Middle frontal gyrus (tissue), 1 donor: ENCODE measurements around the gene GDPD2.

ENCODE experiments used
- DNase-seq: peaks from one replicate; pipeline ENCODE4 v3.0.0-alpha.2; 2015; ENCODE audit warnings: low spot score; ENCODE audit errors: extremely low spot score

The GDPD2 gene

DNA sequence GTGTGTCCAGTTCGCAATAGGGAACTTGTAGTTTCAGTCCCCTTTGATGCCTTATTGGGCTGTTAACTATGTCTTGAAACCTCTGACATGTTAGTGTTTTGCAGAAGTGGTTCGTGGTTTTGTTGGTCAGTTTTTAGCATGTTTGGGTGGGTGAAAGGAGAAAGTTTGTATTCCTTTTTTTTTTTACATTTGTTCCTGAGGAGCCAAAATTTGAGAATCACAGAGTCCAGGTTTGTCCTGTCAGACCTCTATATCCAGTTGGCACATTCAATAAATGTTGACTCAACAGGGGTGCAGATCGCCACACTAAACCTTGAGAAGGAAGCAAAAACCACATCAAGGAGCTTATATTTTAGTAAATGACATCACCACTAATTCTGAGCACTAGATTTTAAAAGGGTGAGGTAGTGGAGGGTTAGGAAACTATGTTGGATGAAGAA lies 47.8 kb downstream of the GDPD2 start:
- no peak for DNase-seq

DNA sequence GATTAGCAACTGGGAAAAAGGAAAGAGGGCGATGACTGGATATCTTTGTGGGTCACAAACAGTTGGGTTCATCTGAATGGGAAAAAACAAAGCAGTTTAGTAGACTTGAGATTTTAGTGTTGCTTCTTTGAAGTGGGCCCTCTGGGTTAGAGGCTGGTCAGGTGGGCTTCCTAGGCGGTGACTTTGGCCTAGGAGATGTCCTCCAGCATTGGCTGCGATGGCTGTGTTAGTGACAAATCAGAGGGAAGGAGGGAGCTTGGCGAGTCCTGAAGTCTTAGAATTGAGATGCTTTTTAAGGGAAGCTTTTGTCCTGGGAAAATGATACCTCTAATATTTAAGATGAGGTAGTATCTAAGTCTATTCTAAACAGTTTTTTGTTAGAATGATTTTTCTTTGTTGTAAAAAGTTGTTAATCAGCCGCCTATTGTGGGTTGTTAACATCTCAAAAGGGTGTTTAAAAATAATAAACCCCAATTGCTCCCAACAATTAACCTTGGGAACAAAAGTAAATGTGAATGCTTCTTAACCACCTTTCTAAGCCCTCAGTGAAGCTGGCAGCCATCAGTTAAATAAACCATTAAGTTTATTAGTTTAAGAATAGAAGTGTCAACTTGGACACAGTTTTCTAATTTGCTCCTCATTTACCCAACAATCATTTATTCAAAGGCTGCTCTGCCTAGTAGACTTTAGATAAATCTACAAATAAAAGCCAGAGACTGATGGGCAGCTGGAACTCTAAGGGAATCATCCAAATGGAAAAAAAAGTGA lies 53.2 kb downstream of the GDPD2 start:
- no peak for DNase-seq

DNA sequence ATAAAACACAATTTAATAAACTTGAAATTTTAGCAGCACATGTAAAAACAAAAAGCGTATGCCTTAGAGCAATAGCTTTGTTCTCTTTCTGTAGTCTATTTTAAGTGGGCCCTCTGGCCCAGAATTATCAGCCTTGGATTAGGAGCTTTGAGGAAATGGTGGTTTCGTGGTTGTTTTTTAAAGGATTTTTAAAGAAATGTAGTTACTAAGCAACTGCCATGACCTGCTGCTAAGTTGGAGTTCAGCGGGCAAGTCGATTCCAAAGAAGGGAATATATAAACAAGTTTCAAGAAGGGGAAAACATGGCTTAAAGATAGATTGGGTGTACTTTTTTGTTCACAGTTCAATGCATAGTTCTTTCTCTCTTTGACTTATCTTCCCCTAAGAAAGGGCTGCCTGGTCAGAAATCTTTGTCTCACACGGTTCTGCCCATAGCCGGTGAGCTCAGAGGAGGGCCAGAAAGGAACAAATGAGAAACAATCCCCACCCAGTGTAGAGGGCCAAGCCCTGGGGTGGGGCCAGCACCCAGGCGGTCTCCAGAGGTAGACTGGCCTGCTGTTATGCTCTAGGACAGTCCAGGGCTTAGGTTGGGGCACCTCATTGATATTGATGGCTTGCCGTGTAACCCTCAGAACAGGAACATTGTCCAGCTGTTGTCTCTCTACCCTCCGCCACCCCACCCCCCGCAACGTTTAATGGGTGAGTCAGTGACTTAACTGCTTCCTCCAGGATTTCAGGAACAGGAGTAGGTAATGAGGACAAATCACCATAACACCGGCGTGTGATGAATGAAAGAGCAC lies 54.0 kb downstream of the GDPD2 start:
- DNase-seq = no peak

DNA sequence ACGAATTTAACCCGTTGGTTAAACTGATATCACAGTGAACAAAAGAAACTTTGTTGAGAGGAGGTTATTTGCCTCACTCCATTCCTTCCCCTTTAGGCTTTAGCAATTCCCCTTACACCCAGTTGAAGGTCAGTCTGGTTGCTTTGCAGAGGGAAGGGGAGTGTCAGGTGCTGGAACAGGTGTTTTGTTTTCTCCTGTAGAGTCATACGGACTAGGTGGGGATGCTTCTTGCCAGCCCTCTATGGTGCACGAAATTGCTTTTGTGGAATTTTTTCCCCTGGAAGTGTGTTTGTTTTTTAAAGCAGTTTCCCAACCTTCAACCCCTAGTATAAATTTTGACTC lies 54.6 kb downstream of the GDPD2 start:
- DNase-seq = no peak

DNA sequence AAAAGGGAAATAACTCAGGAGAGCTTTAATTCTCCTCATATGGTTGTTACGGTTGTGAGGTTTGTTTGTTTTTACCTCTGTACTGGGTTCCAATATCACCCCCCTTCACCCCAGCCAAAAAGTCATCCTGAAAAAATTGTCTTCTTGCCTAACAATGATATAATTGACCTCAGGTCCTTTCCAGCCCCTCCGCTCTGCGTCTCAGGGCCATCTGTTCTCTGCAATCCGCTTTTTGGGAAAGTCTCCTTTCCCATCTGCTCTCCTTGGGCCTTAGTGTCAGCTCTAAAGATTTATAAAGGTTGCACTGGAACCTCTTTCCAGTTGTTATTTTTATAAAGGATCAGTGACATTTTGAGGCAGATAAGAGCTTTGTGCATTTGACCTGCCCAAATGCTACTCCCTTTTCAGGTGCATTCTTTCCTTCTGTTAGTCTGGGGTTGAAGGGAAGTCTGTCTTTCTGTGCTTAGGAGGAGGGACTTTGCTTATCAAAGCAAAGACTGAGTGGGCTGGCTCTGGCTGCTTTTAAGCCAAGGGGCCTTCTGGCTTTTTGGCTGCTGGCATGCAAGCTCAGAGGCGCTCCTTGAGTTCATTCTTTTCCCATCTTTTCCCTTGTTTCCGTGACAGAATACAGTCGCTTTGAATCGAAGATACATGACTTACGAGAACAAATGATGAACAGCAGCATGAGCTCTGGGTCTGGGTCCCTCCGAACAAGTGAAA lies 55.6 kb downstream of the GDPD2 start:
- DNase-seq = no peak

DNA sequence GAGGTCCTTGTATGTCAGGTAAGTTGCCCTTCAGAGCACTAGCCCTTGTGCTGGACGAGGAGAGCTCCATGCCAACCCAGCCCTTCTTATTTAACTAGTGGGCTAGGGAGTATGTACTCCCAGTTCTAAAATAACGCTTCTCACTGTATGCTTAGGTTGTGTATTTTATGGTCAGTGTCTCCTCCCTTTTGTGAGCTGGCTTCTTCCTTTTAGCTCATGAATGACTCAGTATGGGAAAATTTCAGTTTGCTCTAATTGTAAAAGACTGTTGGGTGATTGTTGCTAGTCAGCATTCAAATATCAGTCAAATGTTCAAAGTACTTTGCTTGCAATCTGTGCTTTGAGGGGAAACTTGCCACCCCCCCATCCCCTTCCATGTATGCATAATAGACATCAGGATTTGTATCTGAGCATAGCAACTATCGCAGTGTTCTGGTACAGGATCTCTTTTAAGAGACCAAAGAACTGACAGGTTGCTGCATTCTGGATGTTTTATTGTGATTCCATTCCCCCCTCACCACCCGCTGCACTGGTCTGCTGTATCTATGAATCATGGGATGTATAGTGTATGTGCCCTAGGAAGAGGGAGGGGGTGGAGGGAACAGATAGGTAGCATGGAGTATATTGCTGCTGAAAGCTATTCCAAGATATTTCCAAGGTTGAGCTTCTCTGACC lies 56.3 kb downstream of the GDPD2 start:
- no peak for DNase-seq

DNA sequence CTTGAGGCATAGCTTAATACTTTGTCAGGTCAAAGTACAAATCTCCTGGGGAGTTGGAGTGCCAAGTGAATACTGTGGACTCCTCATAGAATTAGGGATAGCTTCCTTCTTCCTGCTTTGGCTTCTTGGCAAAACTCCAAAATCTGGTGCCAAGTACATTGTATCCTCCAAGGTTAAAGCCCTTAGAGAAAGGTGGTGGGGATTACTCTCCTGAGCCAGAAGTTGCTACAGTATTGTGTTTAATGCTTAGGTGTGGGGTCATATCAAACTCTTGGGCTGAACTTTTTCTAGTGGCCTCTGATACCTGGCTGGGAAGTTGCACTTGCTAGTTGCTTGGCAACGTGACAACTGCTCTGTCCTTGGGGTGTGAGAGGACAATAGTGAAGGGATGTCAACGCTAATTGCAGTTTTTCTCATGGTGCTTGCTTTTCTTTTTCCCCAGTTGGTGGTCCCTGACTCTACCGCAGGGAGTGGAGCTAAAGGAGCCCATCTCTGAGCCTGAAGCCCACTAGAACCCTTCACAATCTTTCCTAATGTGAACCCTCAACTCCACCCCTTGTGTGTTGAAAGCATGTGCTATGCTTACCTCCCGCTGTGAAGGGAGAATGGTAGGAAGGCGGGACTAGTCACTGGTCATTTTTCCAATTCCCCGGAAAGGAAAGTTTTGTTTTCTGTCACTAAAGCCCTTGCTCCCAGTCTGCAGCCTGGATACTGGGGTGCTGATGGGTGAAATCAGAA lies 57.0 kb downstream of the GDPD2 start:
- DNase-seq = no peak

DNA sequence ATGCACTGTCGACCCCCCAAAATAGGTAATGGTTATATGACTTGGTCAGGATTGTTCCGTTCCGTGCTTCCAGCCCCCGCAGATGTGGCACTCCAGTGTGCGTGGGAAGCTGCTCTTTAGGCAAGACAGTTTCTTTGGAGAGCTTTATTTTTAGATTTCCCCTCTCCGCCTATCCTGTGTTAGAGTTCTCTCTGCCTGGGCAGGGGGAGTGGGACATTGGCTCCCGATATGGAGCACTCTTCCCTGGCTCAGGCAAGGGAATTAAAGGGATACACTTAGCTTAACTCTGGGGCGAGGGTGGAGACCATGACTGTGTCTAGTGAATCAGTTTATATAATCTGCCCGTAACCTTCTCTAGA lies 57.5 kb downstream of the GDPD2 start:
- DNase-seq = peak; percentile 31

DNA sequence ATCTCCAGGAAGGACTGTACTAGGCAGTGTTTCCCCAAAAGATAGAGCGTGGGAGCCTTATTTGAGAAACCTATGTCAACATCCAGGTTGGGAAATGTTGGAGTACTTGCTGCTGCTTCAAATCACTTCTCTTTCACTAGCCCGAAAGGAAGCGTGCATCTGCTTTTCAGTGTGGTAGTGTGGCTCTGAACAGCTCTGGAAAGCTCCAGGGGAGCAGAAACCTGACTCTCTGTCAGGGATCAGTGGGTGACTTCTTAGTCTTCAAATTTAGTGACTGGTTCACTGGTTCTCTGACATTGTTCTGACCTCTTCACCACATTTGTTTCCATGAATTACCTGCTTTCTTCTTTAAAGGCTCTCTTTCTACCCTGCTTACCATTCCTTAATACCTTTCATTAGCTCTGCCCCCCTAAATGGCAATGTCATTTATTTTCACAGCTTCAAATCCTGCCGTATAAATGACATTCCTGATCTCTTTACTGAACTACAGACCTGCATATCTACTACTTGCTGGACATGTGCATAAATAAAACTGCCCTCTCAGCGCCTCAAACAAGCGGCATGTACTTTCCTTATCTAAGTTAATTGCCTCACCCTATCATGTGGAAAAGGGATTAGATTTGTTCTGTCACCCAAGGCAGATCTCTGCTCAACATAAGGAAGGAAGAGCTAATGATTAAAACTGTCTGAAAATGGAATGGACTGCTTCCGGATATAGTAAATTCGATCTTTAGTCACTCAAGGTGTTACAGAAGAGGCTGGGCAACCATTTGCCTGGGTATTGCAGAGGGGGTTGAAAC lies 58.6 kb downstream of the GDPD2 start:
- DNase-seq = no peak

DNA sequence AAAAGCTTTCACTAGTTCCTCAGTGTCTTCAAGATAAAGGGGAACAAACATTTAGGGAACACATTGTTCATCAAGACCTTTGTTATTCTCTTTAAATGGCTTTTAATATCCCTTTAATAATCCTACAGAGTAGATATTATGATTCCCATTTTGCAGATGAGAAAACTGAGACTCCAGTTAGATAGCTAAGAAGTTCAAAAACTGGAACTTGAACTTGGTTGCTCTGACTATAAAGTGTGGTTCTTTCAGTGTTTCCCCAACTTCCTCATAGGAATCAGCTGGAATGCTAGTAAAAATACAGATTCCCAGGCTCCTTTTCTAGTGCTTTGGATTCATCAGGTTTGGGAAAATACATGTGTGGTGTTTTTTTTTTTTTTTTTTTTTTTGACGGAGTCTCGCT lies 59.2 kb downstream of the GDPD2 start:
- DNase-seq = no peak
